ENCODE measurements around the gene RTCA.
A peak's percentile ranks its signal among the peaks of the same experiment; 100 is the strongest.
"Not testable (repeated sequence)": the region's sequence is repeated elsewhere in the genome, so short reads cannot be mapped to it uniquely, and the experiment has no call there.

RTCA gene

DNA sequence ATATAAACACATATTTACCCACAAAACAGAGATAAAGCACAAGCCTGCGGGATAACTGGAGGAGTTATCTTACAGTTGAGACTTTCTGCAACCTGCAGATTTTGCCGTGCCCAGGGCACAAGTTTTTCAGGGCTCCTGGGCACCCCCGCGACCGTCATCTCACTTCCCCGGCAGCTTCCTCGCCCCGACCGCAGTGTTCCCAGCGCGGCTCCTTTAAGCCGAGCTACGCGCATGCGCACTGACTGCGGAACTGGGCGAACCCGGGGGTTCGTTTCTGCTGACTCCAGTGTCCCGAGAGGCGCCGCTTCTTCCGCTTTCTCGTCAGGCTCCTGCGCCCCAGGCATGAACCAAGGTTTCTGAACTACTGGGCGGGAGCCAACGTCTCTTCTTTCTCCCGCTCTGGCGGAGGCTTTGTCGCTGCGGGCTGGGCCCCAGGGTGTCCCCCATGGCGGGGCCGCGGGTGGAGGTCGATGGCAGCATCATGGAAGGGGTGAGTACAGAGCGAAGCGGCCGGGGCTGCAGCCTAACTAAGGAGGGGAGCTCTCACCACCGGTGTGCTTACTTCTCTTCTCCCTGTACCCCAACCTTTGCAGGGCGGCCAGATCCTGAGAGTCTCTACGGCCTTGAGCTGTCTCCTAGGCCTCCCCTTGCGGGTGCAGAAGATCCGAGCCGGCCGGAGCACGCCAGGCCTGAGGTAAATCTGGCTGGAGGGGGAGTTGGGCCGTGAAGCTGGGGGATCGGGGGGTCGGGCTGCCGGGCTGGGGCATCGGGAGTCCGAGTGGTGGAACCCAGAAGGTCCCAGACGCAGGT lies at the start of gene RTCA:
Gene RTCA (plus strand): TSS at position 286 of the 810 bp plus-strand sequence. CDS start 160 bp downstream, at position 446.
- DNase-seq (ENCODE audit: low spot score): peak; percentile 78

DNA sequence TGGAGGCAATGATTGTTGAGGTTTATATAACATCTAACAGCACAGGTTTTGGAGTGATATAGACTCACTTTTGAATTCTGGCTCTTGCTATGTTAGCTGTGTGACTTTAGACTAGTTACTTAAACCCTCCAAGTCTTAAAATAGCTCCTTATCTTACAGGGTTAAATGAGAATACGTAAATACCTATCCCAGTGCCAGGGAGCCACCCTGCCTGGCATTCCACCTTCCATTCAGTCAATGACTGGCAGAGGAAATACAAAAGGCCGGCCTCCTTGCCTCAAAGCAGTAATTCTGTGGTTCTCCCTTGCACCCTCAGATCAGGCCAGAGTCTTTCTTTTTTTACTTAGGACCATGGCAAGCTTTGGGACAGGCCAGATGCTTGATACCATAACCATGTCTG lies 48.2 kb upstream of the RTCA start:
- DNase-seq (ENCODE audit: low spot score): no peak

DNA sequence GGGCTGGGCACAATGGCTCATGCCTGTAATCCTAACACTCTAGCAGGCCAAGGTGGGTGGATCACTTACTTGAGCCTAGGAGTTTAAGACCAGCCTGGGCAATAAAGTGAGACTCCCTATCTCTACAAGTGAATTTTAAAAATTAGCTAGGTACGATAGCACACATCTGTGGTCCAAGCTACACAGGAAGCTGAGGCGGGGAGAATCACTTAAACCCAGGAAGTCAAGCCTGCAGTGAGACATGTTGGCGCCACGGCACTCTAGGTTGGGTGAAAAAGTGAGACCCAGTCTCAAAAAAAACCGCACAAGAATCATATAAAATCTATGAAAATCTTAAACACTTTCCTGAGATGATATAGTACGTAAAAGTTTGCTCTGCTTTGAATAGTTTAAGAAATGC lies 46.6 kb upstream of the RTCA start:
- DNase-seq (ENCODE audit: low spot score): no peak

DNA sequence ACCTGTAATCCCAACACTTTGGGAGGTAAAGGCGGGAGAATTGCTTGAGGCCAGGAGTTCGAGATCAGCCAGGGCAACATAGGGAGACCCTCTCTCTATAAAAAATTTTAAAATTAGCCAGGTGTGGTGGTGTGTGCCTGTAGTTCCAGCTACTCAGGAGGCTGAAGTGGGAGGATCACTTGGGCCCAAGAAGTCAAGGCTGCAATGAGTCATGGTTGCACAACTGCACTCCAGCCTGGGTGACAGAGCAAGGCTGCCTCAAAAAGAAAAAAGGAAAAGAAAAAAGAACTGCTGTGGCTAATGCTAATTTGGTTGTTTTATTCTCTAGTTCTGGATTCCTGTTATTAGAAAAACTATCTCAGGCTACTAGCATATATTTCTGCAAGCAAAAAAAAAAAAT lies 46.1 kb upstream of the RTCA start:
- DNase-seq (ENCODE audit: low spot score): no peak

DNA sequence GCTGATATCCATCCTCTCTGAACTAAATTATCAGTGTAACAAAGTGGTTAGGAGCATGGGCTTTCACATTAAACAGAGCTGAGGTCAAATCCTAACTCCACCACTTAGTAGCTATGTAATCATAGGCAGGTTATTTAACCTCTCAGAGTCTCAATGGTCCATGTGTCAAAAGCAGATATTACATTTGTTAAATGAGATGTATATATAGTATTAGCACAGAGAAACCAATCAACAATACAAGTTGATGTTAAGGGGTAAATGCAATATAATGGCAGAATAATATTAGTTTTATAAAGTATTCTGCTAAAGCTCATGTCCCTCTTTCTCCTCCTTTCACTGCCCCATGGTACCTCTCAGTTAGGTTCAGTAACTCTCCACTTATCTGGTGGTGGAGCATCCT lies 43.6 kb upstream of the RTCA start:
- no peak for DNase-seq (ENCODE audit: low spot score)

DNA sequence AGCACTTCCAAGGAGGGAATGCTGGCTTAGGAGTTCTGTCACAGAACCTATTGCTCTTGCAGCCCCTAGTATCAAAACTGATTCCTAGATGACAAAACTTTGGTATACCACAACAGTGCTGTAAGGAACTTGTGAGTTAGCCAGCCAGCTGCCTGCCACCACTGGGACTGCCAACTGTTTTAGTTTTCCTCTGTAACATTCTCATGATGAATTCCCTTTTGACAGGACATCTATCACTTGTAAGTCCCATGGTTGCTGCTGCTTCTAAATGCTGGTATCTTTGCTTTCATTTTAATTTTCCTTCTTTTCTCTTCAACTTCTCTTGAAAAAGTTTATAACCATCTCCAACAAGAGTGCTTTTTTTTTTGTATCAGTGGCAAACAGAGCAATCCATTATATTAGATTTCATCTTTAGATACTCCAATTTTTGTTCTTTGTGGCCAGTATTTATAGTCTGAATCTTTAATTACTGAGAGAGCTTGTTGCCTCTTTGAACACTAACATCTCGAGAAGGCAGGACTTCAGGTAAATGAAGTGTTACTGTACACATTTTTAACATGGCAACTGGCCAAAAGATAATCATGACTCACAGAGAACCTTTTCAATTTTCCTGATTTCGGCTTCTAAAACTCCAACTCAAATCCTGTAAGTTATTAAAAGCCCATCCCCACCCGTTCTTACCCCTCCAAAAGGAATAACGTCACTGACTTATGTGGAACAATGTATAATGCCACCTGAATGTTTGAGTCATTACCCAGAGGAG lies 36.2 kb upstream of the RTCA start:
- DNase-seq (ENCODE audit: low spot score): peak; percentile 2

DNA sequence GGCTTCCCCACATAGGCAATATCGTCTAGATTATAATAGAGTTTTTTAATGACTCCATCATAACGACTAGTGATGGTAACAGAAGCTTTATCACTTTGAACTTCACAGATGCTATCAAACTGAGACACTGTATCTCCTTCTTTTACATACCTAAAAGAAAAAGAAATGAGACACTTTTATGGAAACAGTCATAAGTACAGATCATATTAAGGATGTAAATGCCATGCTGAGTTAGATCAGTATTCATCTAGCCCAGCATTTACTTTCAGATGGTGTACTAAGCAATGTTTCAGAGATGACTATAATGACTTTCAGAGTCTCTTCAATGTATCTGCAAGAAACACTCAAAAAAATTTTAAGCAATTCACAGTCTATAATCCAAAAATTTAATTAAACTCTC lies 35.3 kb upstream of the RTCA start:
- DNase-seq (ENCODE audit: low spot score): no peak

DNA sequence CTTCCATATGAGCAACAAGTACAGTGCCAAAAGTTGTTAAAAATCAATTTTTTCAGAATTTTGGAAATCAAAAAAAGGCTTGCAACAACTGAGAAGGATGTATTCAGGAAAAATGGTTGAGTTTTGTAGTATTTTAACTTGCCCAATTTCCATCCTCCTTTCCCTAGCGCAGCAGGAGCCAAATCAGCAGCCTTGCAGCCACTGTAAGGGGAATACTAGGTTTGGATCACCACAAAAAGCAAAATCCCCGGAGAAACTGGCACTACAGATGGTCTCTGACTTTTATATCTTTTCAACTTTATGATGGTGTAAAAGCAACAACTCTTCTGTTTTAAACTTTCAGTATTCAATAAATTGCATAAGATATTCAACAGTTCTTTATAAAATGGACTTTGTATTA lies 34.3 kb upstream of the RTCA start:
- no peak for DNase-seq (ENCODE audit: low spot score)

DNA sequence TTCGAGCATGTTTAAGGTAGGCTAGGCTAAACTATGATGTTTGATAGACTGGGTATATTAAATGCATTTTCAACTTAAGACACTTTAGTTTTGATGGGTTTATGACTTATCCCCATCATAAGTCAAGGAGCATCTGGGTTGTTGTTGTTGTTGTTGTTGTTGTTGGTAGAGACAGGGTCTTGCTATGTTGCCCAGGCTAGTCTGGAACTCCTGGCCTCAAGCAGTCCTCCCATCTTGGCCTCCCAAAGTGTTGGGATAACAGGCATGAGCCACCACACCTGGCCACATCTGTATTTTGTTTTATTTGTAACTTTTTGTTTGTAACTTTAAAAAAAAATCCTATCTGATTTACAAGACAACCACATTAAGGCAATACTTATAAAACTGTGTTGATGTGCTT lies 33.9 kb upstream of the RTCA start:
- no peak for DNase-seq (ENCODE audit: low spot score)

DNA sequence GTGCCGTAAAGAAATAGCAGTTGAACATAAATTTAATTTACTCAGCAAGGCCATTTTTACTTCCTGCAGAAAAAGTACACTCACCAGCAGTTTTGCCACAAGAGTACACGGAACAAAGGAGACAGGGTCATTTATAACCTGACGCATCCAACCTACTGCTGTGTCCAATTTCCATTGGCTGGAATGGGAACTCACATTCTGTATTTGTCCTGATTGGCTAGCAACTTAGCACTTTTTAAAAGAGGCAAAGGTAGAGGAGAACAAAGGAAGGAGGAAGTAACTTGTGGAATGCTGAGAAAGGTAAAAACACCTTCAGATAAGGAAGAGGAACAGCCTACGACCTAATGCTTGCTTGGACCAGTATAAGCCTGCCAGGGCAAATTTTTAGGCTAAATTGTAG lies 32.5 kb upstream of the RTCA start:
- not testable (repeated sequence) for DNase-seq (ENCODE audit: low spot score)

DNA sequence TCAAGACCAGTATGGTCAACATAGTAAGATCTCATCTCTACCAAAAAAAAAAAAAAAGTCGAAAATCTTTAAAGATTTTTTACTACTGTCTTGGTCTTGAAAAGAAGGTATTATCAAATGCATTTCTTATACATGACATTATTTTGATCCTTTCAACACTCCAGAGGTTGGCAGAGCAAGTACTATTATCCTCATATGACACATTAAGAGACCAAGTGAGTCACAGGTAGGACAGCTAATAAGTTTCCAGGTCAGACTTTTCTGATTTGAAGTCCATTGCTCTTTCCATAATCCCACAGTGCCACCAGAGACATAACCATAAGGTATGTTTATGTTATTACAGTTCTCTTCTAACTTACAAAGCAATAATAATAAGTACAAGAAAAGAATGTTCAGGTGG lies 31.6 kb upstream of the RTCA start:
- no peak for DNase-seq (ENCODE audit: low spot score)

DNA sequence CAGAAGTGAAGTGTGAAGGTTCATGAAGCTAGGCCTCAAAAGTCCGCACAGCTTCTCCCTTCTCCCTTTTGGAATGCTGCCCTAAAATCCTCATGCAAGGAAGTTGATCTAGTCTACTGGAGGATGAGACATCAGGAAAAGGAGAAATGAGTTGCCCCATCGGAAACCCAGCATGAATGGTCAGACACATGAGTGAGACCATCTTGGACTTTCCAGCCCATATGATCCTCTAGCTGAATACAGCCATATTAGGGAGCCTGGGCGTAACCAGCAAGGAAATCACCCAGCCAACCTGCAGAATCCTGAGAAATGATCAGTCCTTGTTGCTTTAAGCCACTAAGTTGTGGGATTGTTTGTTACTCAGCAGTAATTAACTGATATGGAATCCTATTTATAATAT lies 28.9 kb upstream of the RTCA start:
- DNase-seq (ENCODE audit: low spot score): no peak

DNA sequence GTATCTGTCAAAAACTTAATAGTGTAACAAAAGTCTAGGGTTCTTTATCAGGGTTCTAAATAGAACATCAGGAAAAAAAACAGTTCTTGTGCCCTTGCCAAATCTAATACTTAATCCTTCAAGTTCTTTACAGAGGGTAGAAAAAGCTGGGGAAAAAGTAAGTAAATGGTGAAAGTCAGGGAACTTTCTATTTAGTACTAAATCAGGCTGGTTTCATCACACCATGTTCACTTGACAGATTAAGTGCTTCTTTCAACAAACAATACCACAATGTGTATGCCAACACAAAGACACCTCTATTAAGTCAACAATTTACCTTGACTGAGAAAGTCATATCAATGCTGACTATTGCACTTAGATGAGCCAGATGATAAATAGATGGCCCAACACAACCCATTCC lies 26.1 kb upstream of the RTCA start:
- DNase-seq (ENCODE audit: low spot score): no peak

DNA sequence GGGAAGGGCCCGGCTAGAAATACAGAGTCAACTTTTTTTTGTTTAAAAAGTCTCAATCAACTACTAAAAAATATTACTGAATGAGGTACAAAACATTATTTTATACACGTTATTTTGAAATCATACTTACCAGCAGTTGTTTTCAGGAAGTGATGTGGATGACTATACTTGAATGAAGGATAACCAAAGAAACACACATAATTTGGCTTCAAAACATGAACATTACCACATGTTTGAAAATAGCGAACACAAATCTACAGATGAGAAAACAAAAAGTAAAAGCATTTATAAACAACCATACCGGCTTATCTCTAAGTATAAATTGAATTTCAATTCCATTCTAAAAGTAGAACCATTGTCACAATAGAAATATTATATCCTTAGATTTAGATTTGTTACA lies 25.4 kb upstream of the RTCA start:
- no peak for DNase-seq (ENCODE audit: low spot score)

DNA sequence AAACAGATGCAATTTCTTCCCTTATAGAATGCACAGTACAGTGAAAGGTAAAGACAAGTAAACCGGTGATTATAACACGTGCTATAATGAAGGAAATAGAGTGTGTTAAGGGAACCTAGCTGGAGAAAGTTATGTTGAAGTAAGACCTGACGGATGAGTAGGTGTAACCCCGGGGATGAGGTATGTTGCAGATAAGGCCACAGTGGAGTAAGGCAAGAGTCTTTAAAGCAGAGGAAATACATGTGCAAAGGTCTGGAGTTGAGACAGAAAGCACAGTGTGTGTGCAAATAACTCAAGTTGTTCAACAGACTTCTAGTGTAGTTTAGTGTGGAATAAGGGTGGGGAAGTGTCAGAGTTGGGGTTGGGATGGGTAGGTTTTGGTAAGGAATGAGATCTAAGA lies 19.3 kb upstream of the RTCA start:
- DNase-seq (ENCODE audit: low spot score): no peak

DNA sequence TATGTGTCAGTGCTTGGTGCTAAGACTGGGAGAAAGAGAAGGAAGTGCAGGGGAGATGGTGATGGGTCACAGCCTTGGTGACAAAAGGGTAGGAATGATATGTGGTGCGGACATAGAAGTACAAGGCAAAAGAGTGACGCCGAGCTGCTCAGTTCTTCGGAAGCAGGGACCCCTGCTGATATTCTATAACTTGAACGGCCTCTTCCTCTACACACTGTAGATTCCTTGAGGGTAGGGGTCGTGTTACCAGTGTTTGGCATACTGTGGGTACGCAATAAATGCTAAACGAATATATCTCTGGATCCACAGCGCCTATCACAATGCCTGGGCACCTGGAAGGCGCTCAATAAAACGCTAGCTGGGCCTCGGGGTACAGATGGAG lies 16.9 kb upstream of the RTCA start:
- peak; percentile 2 for DNase-seq (ENCODE audit: low spot score)

DNA sequence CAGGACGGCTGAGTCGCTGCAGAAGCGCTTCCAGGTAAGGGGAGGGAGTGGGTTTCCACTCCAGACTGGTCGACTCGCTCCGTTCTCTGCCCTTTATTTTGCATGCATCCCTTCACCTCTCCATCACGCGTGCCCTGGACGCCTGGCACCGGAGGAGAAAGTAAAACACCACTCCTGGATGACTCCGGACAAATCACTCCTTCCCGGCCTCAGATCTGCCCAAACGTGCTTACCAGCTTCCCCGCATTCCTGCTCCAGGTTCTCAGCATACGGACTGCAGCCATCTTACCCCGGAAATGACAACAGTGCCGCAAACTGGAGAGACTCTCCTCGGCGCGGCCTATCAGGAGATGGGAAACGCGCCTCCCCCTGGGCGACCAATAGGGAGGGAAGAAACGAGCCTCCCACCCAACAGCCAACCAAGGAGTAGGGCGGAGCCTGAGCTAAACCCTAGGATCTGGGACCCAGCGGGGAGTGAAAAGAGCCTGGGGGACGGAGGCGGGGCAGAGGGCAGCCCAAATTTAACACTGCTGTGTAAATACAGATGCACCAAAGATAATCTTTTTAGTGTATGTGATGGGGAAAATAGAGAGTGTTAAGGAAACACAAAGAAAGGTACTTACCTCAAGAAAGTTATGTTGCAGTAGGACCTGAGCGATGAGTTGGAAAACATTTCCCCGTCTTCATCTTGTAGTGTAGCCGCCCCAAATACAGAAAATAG lies 16.3 kb upstream of the RTCA start, which contains the start of gene DBT:
Gene DBT (minus strand): TSS at position 298 of the 721 bp plus-strand sequence. CDS start 14 bp downstream, at position 284.
- DNase-seq (ENCODE audit: low spot score): peak; percentile 93

DNA sequence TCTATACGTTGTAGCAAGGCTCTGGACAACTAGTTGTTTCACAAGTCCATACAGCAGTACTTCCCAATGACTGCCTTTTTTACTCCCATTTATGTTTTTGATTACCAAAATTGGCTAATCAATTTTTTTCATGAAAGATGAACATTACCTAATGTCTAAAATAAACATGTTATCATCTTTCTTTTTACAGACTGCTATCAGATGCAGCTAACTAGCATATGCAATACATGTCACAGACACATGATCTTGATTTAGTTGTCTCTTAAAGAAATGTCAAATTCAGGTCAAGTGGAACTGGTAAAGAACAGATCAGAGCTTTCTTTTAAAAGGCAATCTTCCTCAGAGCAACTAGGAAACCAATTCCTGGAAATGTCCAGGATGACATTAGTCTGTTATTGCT lies 15.8 kb upstream of the RTCA start:
- peak; percentile 2 for DNase-seq (ENCODE audit: low spot score)

DNA sequence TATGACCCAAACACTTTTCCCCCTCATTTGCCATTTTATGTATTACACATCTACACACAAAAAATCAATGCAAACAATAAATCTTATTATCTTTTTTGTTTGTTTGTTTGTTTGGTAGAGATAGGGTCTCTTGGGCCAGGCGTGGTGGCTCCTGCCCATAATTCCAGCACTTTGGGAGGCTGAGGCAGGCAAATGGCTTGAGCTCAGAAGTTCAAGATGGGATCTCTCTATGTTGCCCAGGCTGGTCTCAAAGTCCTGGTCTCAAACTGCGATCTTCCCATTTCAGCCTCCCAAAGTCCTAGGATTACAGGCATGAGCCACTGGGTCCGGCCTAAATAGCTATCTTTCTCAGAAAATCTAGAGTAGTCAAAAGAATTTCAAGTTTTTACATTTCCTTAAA lies 15.2 kb upstream of the RTCA start:
- no peak for DNase-seq (ENCODE audit: low spot score)

DNA sequence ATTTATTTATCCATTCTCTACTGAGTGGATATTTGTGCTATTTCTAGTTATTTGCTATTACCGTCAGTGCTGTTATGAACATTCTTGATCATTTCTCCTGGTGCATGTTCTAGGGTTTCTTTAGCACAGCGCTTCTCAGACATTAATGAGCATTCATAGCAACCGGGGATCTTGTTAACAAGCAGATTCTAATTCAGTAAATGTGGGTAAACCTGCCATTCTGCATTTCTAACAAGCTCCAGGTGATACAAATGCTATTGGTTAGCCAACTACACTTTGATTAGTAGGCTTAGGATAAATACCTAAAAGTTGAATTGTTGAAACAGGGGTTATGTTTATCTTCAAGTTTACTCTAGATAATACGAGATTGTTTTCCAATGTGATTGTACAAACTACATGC lies 13.1 kb upstream of the RTCA start:
- DNase-seq (ENCODE audit: low spot score): no peak

DNA sequence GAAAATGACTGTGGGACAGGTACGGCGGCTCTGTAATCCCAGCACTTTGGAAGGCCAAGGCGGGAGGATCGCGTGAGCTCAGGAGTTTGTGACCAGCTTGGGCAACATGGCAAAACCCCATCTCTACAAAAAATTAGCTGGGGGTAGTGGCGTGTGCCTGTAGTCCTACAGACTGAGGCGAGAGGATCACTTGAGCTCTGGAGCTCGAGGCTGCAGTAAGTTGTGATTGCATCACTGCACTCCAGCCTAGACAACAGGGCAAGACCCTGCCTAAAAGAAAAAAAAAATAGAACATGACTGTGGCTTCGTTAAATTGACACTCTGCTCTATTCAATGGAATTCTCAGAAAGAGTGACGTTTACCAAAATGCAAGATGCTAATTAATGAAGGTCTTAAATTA lies 12.5 kb upstream of the RTCA start:
- DNase-seq (ENCODE audit: low spot score): no peak

DNA sequence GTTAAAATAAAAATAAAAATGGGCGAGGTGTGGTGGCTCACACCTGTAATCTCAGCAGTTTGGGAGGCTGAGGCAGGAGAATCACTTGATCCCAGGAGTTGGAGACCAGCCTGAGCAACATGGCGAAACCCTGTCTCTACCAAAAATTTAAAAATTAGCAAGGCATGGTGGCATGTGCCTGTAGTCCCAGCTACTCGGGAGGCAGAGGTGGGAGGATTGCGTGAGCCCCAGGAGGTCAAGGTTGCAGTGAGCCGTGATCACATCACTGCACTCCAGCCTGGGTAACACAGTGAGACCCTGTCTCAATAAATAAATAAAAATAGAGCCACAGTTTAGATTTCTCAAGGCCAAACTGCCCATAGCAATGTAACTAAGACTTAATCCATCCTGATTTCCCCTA lies 9.7 kb upstream of the RTCA start:
- DNase-seq (ENCODE audit: low spot score): not testable (repeated sequence)

DNA sequence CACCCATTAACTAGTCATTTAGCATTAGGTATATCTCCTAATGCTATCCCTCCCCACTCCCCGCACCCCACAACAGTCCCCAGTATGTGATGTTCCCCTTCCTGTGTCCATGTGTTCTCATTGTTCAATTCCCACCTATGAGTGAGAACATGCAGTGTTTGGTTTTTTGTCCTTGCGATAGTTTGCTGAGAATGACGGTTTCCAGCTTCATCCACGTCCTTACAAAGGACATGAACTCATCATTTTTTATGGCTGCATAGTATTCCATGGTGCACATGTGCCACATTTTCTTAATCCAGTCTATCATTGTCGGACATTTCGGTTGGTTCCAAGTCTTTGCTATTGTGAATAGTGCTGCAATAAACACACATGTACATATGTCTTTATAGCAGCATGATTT lies 7.6 kb upstream of the RTCA start:
- DNase-seq (ENCODE audit: low spot score): not testable (repeated sequence)

All from COLO829 (cell line).